GOT3 (cell line): ENCODE measurements around the gene ITPR1.

Source experiments
- DNase-seq: peaks from one replicate; lab custom pipeline; 2025; ENCODE audit warnings: mixed read lengths; lab: John Stamatoyannopoulos, UW

Gene ITPR1

DNA sequence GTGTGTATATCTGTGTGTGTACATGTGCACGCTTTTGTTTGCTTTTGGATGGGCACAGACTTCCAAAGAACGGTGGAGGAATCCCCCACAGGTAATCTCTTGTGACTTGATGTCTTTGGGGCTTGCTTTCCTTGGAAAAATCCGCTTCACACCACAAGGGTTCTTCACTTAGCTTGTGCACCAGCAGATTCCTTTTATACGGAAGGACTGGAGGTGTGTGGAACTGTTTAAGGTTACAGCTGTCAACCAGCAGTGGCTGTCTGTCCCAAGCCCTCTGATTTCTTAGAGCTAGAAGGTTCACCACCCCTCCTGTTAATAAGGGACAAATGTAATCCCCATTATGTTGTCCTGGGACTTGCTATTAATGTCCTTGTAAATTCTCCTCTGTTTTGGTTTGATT is 193.5 kb downstream of the ITPR1 start:
- no peak for DNase-seq

DNA sequence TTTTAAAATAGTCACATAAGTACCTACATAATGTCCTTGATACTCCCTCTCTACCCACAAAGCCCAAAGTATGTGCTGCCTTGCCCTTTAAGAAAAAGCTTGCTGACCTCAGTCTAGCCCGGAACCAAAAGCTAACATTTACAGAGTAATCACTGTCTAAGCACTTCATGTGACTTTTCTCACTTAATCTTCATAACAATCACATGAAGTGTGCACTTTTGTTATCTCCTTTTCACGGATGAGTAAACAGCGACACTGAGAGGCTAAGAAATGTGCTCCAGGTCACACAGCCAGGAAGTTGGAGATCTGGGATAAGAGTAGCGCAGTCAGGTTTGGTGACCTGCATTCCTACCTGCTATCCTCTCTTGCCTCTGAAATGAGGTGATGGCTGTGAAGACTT is 194.0 kb downstream of the ITPR1 start:
- DNase-seq: no peak

- no peak for DNase-seq
These were observed 194.4 kb downstream of the ITPR1 start for GRCh38 chr3:4687596-4687995.

GRCh38 chr3:4688411-4688810 is 195.3 kb downstream of the ITPR1 start:
- DNase-seq: no peak

DNA sequence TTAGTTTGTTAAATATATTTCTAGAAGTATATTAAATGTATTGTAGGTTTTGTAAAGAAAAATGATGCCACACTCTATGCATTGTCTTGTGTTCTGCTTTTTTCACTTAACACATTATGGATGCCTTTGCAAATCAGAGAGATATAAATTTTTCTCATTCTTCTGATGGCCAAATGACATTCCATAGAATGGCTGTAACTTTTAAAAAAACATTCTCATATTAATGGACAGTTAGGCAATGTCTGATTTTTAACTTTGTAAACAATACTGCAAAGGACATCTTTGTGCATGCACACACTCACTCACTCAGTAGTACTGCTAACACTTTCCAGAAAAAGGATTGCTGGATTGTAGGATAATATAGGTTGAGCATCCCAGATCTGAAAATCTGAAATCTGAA is 195.9 kb downstream of the ITPR1 start:
- DNase-seq: no peak

- DNase-seq: no peak
These were observed 197.1 kb downstream of the ITPR1 start for GRCh38 chr3:4690277-4690676.

DNA sequence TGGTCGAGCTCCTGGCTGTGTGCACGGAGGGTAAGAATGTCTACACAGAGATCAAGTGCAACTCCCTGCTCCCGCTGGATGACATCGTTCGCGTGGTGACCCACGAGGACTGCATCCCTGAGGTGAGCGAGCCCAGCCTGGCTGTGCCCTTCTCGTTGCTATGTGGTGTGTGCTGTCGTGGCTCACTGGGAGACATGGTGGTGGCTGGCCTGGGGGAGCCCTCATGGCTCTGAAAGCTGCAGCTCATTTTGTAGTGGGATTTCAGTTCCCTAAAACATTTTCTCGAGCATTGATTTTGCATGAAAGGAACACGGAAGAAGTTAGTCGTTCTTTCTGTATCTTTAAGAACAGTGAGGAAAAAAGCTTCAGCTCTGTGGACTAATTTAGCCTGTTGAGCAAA is 200.5 kb downstream of the ITPR1 start:
- no peak for DNase-seq

- no peak for DNase-seq
These were observed 202.7 kb downstream of the ITPR1 start for GRCh38 chr3:4695846-4696245.

GRCh38 chr3:4696266-4696665 is 203.1 kb downstream of the ITPR1 start:
- no peak for DNase-seq

GRCh38 chr3:4698125-4698821 is 205.1 kb downstream of the ITPR1 start:
- DNase-seq: no peak

- no peak for DNase-seq
These were observed 209.9 kb downstream of the ITPR1 start for GRCh38 chr3:4703054-4703480.

- DNase-seq: no peak
These were observed 211.4 kb downstream of the ITPR1 start for GRCh38 chr3:4704552-4704951.

GRCh38 chr3:4707324-4707723 is 214.2 kb downstream of the ITPR1 start:
- DNase-seq: no peak

- DNase-seq: no peak
These were observed 215.1 kb downstream of the ITPR1 start for GRCh38 chr3:4708230-4708629.

DNA sequence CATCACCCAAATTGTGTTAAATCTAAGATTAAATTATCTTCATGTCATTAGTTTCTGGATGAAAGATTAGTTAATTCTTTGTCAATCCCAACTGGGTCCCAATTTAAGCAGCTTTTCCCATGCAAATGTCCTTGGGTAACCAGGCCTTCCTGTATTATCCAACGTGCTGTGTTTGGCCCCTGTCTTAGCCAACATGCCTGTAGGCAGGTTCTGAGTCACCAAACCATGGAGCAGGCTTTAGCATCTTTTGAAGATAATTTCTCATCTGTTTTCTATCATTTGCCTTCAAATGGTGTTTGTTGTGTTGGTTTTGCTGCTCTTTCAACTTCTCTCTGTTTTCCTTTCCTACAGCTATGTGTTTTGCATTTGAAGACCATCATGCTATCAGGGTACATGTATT is 216.2 kb downstream of the ITPR1 start:
- DNase-seq: no peak

DNA sequence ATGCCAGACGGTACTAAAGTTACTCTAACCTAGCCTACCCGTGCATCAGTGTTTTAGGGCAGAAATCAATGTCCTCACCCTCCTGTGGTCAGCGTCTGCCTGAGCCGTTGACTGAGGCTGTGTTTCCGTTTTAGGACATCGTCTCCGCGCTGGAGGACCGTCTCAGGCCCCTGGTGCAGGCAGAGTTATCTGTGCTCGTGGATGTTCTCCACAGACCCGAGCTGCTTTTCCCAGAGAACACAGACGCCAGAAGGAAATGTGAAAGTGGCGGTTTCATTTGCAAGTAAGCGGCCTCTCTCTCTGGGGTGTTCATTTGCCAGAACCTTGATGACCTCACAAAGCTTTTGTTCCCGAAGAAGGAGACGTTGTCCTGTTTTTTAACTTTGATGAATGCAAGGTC is 217.0 kb downstream of the ITPR1 start:
- no peak for DNase-seq

DNA sequence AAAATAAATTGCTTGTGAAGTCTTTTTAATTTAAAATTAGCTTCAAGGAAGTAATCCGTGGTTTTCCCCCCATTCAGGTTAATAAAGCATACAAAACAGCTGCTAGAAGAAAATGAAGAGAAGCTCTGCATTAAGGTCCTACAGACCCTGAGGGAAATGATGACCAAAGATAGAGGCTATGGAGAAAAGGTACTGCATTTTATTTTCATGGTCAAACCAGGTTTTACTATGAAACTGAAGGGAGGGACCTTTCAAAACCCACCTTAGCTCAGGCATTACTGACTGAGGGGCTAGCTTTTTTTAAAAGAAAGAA is 218.5 kb downstream of the ITPR1 start:
- DNase-seq: no peak

- DNase-seq: no peak
These were observed 219.0 kb downstream of the ITPR1 start for GRCh38 chr3:4712109-4712508.

GRCh38 chr3:4714045-4714444 is 220.9 kb downstream of the ITPR1 start:
- no peak for DNase-seq

- DNase-seq: no peak
These were observed 223.1 kb downstream of the ITPR1 start for GRCh38 chr3:4716266-4716665.

GRCh38 chr3:4716706-4717362 is 223.7 kb downstream of the ITPR1 start:
- no peak for DNase-seq

DNA sequence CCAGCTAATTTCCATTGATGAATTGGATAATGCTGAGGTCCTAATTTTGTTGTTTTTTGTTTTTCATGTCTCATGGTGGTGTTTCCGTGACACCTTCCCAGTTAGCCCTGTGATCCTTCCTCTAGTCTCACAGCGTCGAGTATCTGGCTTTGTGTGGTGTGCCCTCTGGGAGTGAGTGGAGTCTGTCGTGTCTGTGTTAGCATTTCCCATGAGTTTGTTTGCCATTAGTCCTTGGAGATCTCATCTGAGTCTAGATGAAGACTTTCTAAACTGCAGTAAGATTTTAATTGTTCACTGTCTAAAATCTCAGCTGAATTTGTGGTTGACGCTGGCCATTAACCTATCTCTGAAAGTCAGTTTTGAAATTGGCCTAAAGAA is 224.2 kb downstream of the ITPR1 start:
- no peak for DNase-seq

DNA sequence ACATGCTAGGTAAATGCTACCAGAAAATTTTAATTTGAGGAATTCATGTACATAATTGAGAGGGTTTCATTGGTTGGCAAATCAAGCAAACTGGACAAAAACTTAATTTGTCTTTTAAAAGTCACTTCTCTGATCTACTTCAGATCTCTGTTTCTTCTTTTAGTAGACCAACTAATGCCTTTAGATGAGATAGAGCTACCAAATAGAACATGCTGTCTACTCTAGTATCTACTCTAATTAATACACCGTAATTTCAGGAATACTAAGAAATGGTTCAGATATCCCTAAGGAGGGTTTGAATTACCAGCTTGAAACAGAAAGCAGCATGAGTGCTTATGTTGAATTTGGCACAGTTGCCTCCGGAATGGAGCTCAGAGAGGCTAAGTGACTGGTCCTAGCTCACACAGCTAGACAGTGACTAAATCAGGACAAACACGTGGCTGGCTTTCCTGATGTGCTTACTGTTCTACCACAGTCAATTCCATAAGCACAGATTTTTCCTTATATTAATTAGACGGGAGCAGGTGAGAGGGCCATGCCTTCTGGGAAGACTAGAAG is 225.1 kb downstream of the ITPR1 start:
- DNase-seq: no peak

DNA sequence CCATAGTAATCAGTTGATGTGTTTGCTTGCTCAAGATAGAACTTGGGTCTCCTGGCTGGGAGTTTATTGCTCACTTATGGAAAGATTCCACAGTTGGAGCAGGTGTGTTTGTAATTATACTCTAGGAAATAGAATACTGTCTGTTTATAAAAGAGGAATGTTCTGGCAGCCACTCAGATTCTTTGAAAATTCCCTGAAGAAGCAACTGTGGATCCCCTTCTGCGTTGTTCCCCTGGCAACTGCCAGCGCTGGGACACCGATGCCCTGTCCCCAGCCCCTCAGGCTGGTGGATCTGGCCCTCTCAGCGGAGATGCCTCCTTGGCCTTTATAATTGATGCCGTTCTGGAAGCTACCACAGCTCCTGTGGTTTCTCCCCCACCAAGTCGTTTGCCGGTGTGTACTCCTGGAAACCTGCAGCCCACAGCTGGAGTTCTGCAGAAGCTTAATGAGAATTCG is 225.9 kb downstream of the ITPR1 start:
- DNase-seq: no peak
